Muscle of leg (tissue), 11 donors: ENCODE data around the gene TMEM50B. TPM values are rescaled to one million over a fixed set of nuclear protein-coding genes. Genes with fewer than 3 reads are reported as not detected.
"Not testable (repeated sequence)": the region's sequence is repeated elsewhere in the genome, so short reads cannot be mapped to it uniquely, and the experiment has no call there.

Experiments used
- DNase-seq: peaks from one replicate; pipeline ENCODE4 v3.0.0; 2013
- H3K27ac ChIP-seq: one replicate; pipeline ENCODE4 v1.5.1; 2013; ENCODE audit warnings: mild to moderate bottlenecking, low read length, control low read depth
- H3K27me3 ChIP-seq: one replicate; pipeline ENCODE4 v1.6.1; 2013; ENCODE audit warnings: low read length; ENCODE audit not compliant: control insufficient read depth, insufficient read depth
- H3K36me3 ChIP-seq: one replicate; pipeline ENCODE4 v1.6.1; 2013; ENCODE audit warnings: low read length; ENCODE audit not compliant: control insufficient read depth, insufficient read depth
- H3K4me1 ChIP-seq: one replicate; pipeline ENCODE4 v1.6.1; 2013; ENCODE audit warnings: low read length; ENCODE audit not compliant: control insufficient read depth, insufficient read depth
- H3K4me3 ChIP-seq: one replicate; pipeline ENCODE4 v1.5.1; 2013; ENCODE audit warnings: low read length, control low read depth
- H3K9me3 ChIP-seq: replicated peaks from 2 replicates; pipeline ENCODE4 v1.6.1; 2013; ENCODE audit warnings: low read depth, low read length; ENCODE audit not compliant: control insufficient read depth
- WGBS: methylation state at CpG from one replicate; pipeline ENCODE4 v1.1.5; 2013; ENCODE audit warnings: missing lambda C conversion rate; ENCODE audit not compliant: insufficient coverage; 5-methylcytosine and 5-hydroxymethylcytosine counted together
- polyA plus RNA-seq, 8 donors: library from polyadenylated mRNA; unstranded; fragments of 120-200 nt; gene quantifications; one replicate each; pipeline versions ENCODE4 v1.2.1 to v1.2.3, GENCODE V29; 2013; ENCODE audit warnings: inconsistent platforms in 1 of 8, low replicate concordance in 1 of 8; ENCODE audit not compliant: insufficient read length in 8 of 8, insufficient read depth in 1 of 8
- total RNA-seq: library from RNA; stranded (reverse); fragments of 120-200 nt; gene quantifications from one replicate; pipeline ENCODE4 v1.2.4, GENCODE V29; 2013

The TMEM50B gene
- total and polyA plus RNA-seq, 9 donors = 15.3 to 29.5 (median 22.9) TPM

- not testable (repeated sequence) for H3K4me3 ChIP-seq, DNase-seq, H3K4me1 ChIP-seq, H3K9me3 ChIP-seq, H3K27ac ChIP-seq, H3K27me3 ChIP-seq
- H3K36me3 ChIP-seq = peaks cover 40% of the 10 kb centered on the region
- WGBS = no CpG with 5 or more reads among the region's 1 CpG
These were observed 27.2 kb upstream of the TMEM50B start for GRCh38 chr21:33507003-33507402.

- H3K36me3 ChIP-seq = peaks cover 29% of the 10 kb centered on the region
- H3K27me3 ChIP-seq = no peaks in the 10 kb centered on the region
- no peak overlapping the region for H3K27ac ChIP-seq
- no CpG with 5 or more reads among the region's 8 CpGs for WGBS
- no peak for DNase-seq
- H3K4me1 ChIP-seq = no peaks in the 10 kb centered on the region
- no peaks in the 10 kb centered on the region for H3K9me3 ChIP-seq
- no peak overlapping the region for H3K4me3 ChIP-seq
These were observed 26.1 kb upstream of the TMEM50B start for GRCh38 chr21:33505833-33506232.

GRCh38 chr21:33496345-33496744 lies 16.6 kb upstream of the TMEM50B start:
- no peak overlapping the region for H3K4me3 ChIP-seq
- H3K9me3 ChIP-seq = no peaks in the 10 kb centered on the region
- H3K4me1 ChIP-seq = peaks cover 2% of the 10 kb centered on the region
- no peaks in the 10 kb centered on the region for H3K36me3 ChIP-seq
- H3K27ac ChIP-seq = no peak overlapping the region
- no peak for DNase-seq
- H3K27me3 ChIP-seq = peaks cover 4% of the 10 kb centered on the region
- WGBS = 51% methylated on average over 7 of the region's 7 CpGs

- Histone ChIP-seq H3K36me3 (no peaks in the 10 kb centered on the region), H3K9me3 (no peaks in the 10 kb centered on the region), H3K27ac (no peak overlapping the region), H3K4me3 (no peak overlapping the region), H3K4me1 (peaks cover 6% of the 10 kb centered on the region), H3K27me3 (peaks cover 4% of the 10 kb centered on the region)
- WGBS = 62% methylated on average over 4 of the region's 4 CpGs
- DNase-seq = no peak
These were observed 16.0 kb upstream of the TMEM50B start for GRCh38 chr21:33495743-33496142.

- H3K27ac ChIP-seq = no peak overlapping the region
- DNase-seq = no peak
- WGBS = no CpG with 5 or more reads among the region's 3 CpGs
- no peaks in the 10 kb centered on the region for H3K9me3 ChIP-seq
- H3K4me3 ChIP-seq = no peak overlapping the region
- H3K4me1 ChIP-seq = peaks cover 6% of the 10 kb centered on the region
- peaks cover 4% of the 10 kb centered on the region for H3K27me3 ChIP-seq
- no peaks in the 10 kb centered on the region for H3K36me3 ChIP-seq
These were observed 14.0 kb upstream of the TMEM50B start for GRCh38 chr21:33493756-33494155.

DNA sequence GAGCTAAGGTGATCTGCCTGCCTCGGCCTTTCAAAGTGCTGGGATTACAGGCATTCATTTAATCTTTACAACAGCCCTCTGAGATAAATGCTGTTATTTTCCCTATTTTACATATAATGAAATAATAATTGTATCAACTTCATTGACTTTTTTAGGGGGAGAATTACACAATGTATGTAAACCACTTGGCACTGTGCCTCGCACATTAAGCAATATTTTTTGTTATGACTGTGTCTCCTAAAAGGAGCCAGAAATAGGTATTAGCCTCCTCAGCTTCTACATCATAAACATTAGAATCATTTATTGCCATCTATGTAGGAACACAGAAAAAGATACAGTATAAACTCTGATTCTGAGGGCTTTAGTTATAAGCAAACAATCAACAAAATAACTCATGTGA lies 12.8 kb upstream of the TMEM50B start:
- Histone ChIP-seq H3K27ac (no peak overlapping the region), H3K36me3 (no peaks in the 10 kb centered on the region), H3K4me1 (peaks cover 6% of the 10 kb centered on the region), H3K27me3 (peaks cover 4% of the 10 kb centered on the region), H3K4me3 (no peak overlapping the region), H3K9me3 (no peaks in the 10 kb centered on the region)
- no peak for DNase-seq
- WGBS = no CpG with 5 or more reads among the region's 2 CpGs

DNA sequence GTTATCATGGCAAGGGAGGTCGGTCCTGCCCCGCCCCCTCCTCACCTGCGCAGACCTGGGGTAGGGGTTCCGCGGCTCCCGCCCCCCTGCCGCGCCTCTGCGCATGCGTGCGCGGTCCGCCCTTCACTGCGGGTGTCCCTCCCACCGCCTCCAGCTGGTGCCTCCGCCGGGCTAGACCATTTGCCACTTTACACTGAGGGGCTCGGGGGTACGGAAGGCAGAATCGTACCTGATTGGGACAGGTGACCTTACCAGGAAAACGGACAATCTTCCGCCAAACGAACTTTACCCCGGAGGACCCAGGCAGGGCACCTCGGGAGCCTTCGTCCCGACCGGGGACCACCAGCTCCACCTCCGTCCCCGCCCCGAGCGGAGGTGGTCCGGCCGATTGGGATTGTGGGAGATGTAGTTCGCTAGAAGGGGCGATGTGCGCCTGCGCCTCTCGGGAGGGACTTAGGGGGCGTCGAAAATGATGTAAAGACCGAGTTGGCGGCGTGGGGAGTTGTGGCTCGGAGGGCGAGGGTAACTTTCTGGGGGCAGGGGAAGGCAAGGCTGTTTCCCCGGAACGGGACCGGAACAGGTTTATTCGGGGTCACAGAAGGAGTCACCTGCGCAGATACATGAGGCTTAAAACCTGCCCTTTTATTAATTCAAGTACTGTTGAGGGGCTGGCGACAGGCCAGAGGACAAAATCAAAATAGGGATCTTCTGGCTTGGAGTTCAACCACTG lies 11.8 kb upstream of the TMEM50B start, which contains the start of gene DNAJC28:
Gene DNAJC28 (minus strand): TSS at position 344 of the 730 bp plus-strand sequence. CDS start 2,323 bp downstream, outside the sequence.
- WGBS = under 1% methylated on average over 49 of the region's 52 CpGs
- H3K9me3 ChIP-seq = no peaks in the 10 kb centered on the region

DNA sequence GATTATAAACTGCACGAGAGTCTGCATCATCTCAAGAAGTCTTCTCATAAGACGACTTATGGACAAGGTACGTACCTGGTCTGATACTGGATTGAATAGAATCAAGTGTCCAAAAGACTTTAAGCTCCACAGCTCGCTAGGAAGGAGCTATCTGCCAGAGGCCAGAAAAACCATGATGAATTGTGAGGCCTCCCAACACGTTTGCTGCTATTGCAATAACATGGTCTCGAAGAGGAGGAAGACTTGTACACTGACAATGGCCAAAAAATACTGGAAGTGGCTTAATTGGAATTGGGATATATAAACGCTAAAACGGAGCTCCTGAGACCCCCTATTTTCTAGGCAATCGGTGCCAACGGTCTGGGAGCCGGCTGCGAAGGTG lies 11.2 kb upstream of the TMEM50B start:
- Histone ChIP-seq H3K4me3 (peak overlapping the region; percentile 84), H3K36me3 (no peaks in the 10 kb centered on the region), H3K4me1 (peaks cover 6% of the 10 kb centered on the region), H3K27me3 (peaks cover 2% of the 10 kb centered on the region), H3K27ac (peak overlapping the region; percentile 89), H3K9me3 (no peaks in the 10 kb centered on the region)
- no peak for DNase-seq
- 27% methylated on average over 8 of the region's 12 CpGs for WGBS

More for the DNA sequence above, 11.8 kb upstream of the TMEM50B start, which contains the start of gene DNAJC28:
- peaks cover 6% of the 10 kb centered on the region for H3K4me1 ChIP-seq
- no peaks in the 10 kb centered on the region for H3K36me3 ChIP-seq
- H3K27me3 ChIP-seq = peaks cover 4% of the 10 kb centered on the region
- H3K27ac ChIP-seq = peak within 1 kb of the TSS; percentile 89
- peak; percentile 97 for DNase-seq
- H3K4me3 ChIP-seq = peak within 1 kb of the TSS; percentile 84

GRCh38 chr21:33488936-33489335 lies 9.2 kb upstream of the TMEM50B start:
- Histone ChIP-seq H3K27me3 (no peaks in the 10 kb centered on the region), H3K4me3 (no peak overlapping the region), H3K36me3 (no peaks in the 10 kb centered on the region), H3K27ac (no peak overlapping the region), H3K4me1 (peaks cover 6% of the 10 kb centered on the region), H3K9me3 (no peaks in the 10 kb centered on the region)
- no CpG with 5 or more reads among the region's 4 CpGs for WGBS
- no peak for DNase-seq

GRCh38 chr21:33487996-33488395 lies 8.2 kb upstream of the TMEM50B start:
- H3K27ac ChIP-seq = no peak overlapping the region
- peaks cover 6% of the 10 kb centered on the region for H3K4me1 ChIP-seq
- H3K36me3 ChIP-seq = no peaks in the 10 kb centered on the region
- DNase-seq = no peak
- WGBS = 100% methylated on average over 3 of the region's 5 CpGs
- no peaks in the 10 kb centered on the region for H3K9me3 ChIP-seq
- H3K27me3 ChIP-seq = no peaks in the 10 kb centered on the region
- H3K4me3 ChIP-seq = no peak overlapping the region
